NOMO-1 treated with DMSO at 0.1 percent for 48 hours (cell line): Measurements from ENCODE around the gene BMI1.
A peak's percentile ranks its signal among the peaks of the same experiment; 100 is the strongest.

Source experiments
- DNase-seq: peaks from one replicate; lab custom pipeline; 2025; ENCODE audit not compliant: unreplicated experiment; lab: John Stamatoyannopoulos, UW

The BMI1 gene

DNA sequence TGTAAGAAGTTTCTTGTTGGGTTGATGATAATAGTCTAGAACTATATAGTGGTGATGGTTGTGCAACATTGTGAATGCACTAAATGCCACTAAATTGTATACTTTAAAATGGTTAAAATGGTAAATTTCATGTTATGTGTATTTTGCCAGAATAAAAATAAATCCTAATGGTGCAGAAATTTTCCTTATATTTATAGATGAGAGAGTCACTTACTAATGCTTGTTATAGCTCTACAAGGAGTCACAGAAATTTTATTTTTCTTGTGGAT, 45.5 kb downstream of the BMI1 start:
- no peak for DNase-seq

DNA sequence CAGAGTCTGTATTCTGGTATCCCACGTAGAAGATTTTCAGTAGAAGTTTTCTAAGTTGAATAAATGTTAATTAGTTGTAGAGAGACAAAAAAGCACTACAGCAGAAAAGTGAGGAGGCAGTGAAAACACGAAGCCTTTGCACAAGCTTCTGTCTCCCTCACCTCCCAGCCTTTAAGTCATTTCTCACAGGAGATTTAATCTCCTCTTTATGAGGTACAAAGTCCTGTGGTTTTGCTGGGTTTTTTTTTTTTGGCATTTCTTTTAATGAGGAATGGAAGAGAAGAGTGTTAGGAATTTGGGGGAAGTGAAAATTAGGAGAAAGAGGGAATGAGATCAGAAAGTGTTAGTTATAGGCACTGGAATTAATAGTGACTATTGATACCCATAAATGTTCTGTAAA, 45.9 kb downstream of the BMI1 start:
- no peak for DNase-seq

DNA sequence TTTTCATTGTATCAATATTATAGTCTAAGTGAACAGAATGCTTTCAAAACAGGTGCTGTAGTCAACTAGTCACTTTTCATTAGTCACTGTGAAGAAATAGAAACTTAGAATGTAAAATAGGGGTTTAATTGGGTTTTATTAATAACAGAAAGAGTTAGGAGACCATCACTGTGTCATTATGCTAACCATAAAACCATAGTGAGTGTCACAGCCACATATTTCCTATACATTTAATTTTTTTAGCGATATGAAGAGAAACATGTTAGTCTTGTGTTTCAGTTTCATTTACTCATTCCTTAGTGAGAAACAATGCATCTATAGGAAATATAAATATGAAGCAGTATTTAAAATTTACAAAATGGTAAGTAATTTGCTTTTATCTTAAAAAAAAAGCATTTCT, 46.6 kb downstream of the BMI1 start:
- DNase-seq: no peak

DNA sequence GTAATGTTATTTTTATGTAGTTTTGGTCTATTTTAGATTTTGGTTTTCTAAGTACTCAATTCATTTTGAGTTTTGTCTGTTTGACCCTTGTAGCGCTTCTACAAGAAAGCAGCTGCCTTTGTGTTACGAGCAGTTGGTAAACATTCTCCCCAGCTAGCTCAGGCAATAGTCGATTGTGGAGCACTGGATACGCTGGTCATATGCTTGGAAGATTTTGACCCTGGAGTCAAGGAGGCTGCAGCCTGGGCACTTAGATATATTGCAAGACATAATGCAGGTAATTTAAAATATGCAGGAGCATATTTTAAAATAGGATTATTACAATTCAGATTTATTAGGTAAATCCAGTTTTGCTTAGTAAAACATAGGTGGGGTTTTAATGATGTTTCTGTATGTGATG, 47.5 kb downstream of the BMI1 start:
- DNase-seq: no peak

DNA sequence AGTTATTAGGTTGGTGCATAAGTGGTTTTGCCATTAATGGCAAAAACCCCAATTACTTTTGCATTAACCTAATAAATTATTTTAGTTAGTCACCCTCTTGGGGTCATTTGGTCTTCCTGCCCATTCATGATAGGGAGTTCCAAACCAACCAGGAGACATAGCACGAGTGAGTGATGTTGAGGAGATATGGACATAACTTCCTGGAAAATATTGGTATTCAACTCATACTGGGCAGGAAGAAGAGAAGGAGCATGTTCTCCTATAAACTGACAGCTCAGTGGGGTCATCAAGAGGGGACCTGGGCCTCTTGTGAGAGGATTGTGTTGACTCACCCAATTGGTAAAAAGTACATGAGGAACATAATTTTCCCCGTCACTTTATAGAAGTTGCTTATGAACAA, 48.1 kb downstream of the BMI1 start:
- no peak for DNase-seq

DNA sequence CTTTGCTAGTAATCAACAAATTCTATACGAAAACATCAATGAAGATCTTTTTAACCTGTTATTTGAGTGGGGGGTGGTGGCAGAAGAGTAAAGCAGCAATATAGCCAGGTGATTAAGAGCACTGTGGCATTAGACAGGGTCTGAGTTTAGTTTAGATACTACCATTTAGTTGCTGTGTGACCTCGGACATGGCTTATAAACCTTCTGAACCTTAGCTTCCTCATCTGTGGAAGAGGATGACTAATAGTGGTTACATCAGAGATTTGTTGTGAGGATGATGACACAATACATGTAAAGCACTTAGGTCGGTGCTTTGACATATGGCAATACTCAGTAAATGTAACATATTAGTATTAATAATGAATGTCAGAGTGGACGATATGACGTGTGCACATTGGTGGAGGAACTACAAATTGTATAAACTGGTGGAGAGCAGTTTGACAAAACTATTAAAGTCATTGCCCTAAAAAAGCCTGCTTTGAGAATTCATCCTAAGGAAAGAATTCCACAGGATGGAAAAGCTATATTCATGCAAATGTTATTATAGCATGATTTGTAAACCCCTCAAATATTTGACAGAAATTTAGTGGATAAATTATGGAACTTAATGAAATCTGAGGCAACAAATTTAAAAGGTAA, 48.7 kb downstream of the BMI1 start:
- DNase-seq: peak; percentile 93

DNA sequence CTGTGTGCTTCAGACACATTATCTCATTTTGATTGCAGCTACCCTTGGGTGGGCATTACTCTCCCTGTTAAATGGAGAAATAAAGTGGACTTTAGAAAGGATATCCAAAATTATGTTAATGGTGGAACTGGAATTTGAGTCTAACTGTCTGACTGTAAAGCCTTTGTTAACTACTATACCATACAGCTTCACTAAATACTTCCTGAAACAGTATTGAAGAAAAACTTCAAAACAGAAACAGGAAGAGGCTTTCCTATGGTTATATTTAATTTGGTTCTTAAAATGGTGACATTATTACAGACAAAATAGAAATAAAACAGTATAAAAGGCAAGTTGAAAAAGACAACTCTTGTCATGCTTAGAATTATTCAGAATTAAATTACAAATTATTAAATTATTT, 49.4 kb downstream of the BMI1 start:
- peak; percentile 57 for DNase-seq

DNA sequence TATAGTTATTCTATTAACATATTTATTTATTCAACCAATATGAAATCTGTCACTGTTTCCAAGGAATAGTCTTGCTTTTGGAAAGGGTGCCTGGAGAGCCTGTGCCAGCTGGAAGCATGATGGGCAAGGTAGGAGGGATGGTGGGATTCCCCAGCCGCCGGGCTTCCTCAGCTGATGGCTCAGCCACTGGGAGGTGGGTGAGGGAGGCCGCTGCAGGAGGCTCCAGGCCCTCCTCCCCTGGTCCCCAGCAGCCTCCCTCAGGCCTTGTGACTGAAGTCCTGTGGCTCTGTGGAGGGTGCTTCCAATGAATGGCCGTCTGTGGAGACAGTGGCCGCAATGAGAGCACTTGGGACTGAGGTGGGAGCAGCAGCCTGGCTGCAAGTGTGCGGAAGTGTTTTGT, 51.4 kb downstream of the BMI1 start:
- DNase-seq: no peak

DNA sequence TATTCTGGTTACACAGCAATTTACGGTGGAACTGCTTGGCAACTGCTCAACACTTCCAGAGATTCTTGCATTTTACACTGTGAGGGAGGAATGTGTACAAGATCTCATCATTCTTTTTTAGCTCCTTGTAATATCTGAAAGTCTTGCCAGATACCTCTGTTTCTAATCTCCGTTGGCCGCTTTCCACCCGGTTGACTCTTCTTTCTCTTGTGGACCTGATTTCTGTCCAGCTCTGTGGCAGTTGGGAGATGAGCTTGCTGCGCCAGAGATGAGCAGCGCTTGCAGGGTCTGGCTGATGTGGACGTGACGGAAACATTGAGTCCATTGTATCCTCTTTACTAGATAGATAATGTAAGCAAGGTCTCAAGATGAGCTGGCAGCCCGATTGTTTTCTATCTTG, 52.0 kb downstream of the BMI1 start:
- DNase-seq: no peak

DNA sequence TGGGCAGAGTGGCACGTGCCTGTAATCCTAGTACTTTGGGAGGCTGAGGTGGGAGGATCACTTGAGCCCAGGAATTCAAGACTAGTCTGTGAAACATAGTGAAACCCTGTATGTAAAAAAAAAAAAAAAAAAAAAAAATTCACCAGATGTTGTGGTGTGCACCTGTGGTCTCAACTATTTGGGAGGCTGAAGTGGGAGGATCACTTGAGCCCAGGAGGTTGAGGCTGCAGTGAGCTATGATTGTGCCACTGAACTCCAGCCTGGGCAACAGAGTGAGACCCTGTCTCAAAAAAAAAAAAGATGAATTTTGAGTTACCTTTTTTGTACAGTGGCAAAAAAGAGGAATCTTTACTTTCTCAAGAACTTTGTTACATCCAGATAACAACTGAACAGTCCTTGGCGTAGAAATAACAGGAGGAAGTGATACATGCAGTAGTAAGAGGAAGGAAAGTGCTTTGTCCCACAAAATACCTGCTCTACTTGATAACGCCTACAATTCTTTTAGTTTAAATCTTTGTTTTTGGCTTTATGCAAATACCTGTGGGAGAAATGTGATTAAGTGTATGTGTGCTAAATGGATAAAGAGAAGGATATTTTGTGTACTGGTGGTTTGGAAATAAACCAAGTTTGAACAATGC, 53.7 kb downstream of the BMI1 start:
- peak; percentile 54 for DNase-seq

DNA sequence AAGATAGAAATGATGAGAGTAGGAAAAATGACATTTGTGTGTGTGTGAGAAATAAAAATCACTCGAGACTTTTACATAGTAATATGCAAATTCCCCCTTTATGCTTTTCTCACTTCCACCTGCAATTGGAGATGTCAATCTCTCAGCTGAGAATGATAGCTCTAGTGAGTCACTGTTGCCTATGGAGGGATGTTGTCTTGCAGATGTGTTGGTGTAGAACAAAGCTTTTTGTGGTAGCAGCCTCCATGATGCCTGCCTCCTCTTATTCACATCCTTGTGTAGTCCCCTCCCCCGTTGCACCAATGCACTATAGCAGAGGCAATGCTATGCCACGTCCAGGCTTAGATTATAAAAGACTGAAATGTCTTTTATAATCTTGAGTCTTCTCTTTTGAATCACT, 58.2 kb downstream of the BMI1 start:
- no peak for DNase-seq
